Stimulated activated naive CD8-positive, alpha-beta T cell treated with anti-CD3 and anti-CD28 coated beads, Interleukin-15, Interleukin-2, amounts not matched to agents 100 ng/mL and 50 ng/mL, for 24 hours (primary cell): ENCODE measurements around the gene TNS3.
A peak's percentile ranks its signal among the peaks of the same experiment; 100 is the strongest.

ENCODE experiments used
- H3K27ac Mint-ChIP-seq: one replicate; pipeline ENCODE4 v1.8.0; 2021; ENCODE audit warnings: mild to moderate bottlenecking, mixed read lengths
- H3K27me3 Mint-ChIP-seq: one replicate; pipeline ENCODE4 v1.8.0; 2021; ENCODE audit warnings: mixed read lengths
- H3K36me3 Mint-ChIP-seq: one replicate; pipeline ENCODE4 v1.8.0; 2021; ENCODE audit warnings: low read depth, mixed read lengths
- H3K4me1 Mint-ChIP-seq: one replicate; pipeline ENCODE4 v1.8.0; 2021; ENCODE audit warnings: low read depth, mixed read lengths
- H3K4me3 Mint-ChIP-seq: one replicate; pipeline ENCODE4 v1.8.0; 2021; ENCODE audit warnings: mild to moderate bottlenecking, mixed read lengths
- H3K9me3 Mint-ChIP-seq: one replicate; pipeline ENCODE4 v1.8.0; 2021; ENCODE audit warnings: mixed read lengths

Gene TNS3

DNA sequence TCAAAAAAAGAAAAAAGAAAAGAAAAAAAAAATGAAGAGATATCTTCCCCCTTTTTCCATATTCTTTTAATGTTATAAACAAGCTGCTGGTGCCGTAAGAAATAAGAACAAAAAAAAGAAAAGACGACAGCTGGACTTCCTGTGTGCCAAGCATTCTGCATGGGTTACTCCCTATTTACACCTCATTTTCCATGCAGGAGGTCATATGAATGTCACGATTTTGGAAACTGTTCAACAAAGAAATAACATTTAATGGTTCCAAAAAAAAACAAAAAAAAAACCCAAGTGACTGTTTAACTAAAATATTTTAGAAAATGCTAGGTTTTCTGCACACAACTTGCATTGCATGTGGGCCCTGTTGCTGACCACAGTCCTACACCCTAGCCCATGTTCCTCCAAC lies 159.3 kb downstream of the TNS3 start:
- Mint-ChIP-seq H3K27ac (no peak overlapping the region), H3K27me3 (no peaks in the 10 kb centered on the region), H3K9me3 (no peaks in the 10 kb centered on the region), H3K4me1 (no peaks in the 10 kb centered on the region), H3K36me3 (no peaks in the 10 kb centered on the region), H3K4me3 (no peak overlapping the region)

DNA sequence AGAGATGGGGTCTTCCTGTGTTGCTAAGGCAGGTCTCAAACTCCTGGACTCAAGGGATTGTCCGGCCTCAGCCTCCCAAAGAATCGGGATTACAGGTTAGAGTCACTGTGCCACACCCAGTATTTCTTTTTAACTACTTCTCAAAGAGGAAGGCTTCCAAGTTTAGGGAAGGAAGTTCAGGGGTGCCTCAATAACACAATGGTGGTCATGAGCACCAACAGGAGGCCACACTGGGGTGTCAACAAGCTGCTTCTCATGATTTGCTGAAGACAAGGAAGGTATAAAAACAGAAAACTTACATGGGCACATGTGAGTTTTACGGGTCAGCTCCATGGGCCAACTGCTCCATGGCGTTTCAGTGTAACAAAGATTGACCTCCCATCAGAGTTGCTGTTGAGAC lies 160.5 kb downstream of the TNS3 start:
- Mint-ChIP-seq H3K27ac (no peak overlapping the region), H3K4me1 (no peaks in the 10 kb centered on the region), H3K9me3 (no peaks in the 10 kb centered on the region), H3K36me3 (no peaks in the 10 kb centered on the region), H3K4me3 (no peak overlapping the region), H3K27me3 (no peaks in the 10 kb centered on the region)

DNA sequence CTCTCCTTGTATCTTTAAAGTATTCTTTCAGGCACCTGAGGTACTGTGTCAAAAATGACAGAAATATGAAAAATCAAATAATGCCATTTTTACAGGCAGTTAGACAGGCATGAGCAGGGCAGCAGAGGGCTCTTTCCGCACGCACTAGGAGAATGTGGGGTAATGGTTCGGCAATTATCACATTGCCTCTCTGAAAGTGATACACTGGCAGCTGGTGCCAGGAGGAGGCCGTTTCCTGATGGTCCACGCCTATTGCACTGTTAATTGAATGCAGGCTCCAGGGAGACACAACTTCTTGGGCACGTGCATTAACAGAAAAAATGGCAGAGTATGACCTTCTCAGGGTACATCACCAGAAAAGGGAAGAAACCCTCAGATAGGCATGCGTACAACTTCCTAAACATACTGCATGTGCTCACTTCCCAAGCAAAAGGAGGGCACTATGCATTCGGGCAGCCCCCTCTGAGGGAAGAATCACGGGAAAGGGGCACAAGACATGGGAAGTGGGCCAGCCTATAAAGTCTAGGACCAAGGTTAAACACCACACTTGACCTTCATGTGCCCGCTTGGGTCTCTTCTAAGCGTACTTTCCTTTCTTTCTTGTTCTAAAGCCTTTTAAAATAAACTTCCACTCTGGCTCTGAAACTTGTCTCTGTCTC lies 161.7 kb downstream of the TNS3 start:
- H3K27ac Mint-ChIP-seq = peak overlapping the region; percentile 21
- H3K9me3 Mint-ChIP-seq = no peaks in the 10 kb centered on the region
- H3K36me3 Mint-ChIP-seq = no peaks in the 10 kb centered on the region
- H3K4me1 Mint-ChIP-seq = no peaks in the 10 kb centered on the region
- H3K4me3 Mint-ChIP-seq = no peak overlapping the region
- no peaks in the 10 kb centered on the region for H3K27me3 Mint-ChIP-seq

DNA sequence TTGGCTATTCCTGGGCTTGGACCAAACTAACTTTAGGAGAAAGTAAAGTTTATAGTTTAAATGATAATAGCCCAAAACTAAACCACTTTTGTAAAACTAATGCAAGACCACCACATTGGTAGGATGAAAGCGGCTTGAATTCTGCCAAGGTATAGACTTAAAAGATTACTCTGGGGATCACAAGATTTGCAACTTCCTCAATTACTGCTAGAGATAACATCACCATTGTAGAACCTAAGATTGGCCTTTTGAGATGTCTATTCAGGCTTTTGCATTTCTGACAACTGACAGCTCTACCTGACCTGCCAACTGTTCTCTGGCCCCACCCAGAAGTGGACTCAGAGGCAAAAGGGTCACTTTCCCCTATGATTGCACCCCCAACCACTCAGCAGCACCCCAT lies 162.4 kb downstream of the TNS3 start:
- H3K36me3 Mint-ChIP-seq = no peaks in the 10 kb centered on the region
- H3K9me3 Mint-ChIP-seq = no peaks in the 10 kb centered on the region
- no peak overlapping the region for H3K27ac Mint-ChIP-seq
- H3K4me3 Mint-ChIP-seq = no peak overlapping the region
- H3K4me1 Mint-ChIP-seq = no peaks in the 10 kb centered on the region
- H3K27me3 Mint-ChIP-seq = no peaks in the 10 kb centered on the region

DNA sequence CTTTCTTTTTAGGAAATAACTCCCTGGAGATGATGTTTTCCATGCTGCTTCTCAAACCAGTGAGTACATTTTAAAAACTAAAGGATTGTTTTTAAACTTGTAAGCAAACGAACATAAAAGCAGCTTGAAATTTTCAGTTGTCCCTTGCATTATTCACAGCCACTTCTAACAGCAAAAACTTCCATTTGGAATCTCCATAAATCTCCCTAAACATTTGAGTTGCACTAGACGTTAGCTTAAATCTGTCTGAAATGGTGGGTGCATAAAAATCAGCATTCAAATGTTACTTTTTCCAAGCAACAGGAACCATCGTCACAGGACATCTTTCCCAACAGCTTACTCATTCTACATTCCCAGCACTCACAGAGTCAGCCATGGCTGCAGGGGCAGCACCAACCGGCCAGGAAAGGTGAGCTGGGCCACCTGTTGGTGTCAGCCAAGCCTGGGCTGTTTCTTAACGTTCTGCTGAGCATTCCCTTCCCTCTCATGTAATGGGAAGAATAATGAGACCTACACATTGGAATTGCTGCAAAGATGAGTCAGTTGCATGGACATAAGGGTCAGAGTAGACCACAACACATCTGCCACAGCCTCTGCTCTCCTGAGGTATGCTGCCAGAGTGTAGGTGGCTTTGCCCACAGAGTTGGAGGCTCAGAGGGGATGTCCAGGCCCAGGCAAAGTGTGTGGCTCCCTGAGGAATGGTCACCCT lies 163.2 kb downstream of the TNS3 start:
- no peaks in the 10 kb centered on the region for H3K4me1 Mint-ChIP-seq

DNA sequence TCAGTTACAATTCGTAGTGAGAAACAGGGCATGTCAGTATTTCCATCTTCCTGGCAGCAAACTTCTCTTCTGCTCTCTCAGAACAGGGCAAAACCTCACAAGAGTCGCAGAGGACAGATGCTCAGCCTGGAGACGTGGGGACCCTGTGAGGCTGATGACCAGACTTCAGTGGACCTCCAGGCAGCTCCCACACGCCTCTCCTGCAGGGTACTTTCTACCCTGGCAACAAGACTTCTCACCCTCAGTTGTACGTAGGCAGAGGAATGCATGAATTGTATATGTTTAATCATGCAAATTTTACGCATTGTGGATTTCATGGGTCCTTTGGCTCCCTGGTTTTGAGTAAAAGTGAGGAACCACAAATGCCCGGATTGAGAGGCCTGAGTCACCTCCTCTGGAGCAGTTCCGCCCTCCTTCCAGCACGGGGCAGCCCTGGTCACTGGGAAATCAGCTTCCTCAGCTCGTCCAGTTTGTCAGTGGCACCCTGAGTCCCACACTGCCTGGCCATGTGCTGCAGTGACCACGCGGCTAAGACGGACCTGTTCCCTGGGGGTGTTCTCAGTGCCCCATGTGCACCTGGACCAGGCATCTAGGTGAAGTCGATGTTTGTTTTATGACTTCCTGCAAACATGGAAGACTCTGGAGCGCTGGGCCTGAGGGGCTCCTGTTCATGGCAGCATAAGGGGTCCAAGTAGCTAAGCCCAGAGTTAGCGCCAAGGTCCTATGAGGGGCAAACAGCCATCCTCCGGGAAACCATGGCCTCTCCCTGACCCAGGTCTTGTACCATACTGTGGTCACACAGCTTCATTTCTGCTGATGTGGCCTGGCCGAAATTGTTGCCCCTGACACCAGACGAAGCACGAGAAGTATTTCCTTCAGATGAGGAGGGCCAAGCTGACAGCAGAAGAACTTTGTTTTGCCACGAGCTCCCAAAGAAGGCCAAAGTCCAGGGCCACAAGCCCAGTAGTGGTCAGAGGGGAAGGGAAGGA lies 165.1 kb downstream of the TNS3 start:
- Mint-ChIP-seq H3K4me1 (no peaks in the 10 kb centered on the region), H3K36me3 (no peaks in the 10 kb centered on the region), H3K27me3 (no peaks in the 10 kb centered on the region), H3K27ac (no peak overlapping the region), H3K9me3 (no peaks in the 10 kb centered on the region), H3K4me3 (no peak overlapping the region)

More for the DNA sequence above, 163.2 kb downstream of the TNS3 start:
- Mint-ChIP-seq H3K36me3 (no peaks in the 10 kb centered on the region), H3K9me3 (no peaks in the 10 kb centered on the region), H3K27me3 (no peaks in the 10 kb centered on the region), H3K27ac (no peak overlapping the region), H3K4me3 (no peak overlapping the region)

DNA sequence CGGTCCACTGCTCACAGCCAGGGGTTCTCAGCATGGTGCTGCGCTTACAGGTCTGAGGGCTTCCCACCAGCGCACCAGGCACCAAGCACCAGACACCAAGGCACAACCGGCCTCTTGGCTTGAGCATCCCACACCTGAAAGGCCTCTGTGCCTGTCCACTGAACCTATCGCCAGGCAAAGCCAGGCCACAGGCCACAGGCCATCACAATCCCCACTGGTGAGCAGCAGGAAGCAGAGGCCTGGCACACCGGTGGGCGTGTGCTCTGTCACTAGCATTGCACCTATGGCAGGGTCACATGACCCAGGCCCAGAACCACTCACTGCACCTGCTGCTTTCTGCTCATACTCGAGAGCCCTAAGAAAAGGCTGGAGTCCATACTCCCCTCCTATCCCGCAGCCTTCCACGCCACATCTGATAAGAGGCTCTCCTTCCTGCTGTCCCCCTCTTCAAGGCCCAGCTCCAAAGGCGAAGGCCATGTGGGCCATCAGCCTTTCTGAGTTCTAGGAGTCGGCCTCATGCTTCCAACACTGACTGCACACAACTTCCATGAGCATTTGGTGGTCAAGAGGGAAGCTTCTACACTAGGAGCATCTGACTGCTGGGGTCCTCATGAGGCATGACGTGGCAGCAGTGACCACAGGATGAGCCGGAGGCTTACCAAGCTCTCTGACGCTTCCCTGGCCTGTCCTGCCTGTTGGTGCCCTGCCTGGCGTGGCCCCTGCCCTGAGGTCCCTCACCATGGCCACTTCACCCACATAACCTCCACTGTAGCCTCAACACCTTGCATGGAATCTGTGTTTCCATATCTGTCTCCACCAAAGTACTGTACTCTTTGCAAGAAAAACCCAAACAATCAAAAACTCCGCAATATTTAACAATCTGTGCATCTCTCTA lies 166.3 kb downstream of the TNS3 start:
- H3K4me1 Mint-ChIP-seq = no peaks in the 10 kb centered on the region
- H3K4me3 Mint-ChIP-seq = no peak overlapping the region
- no peaks in the 10 kb centered on the region for H3K36me3 Mint-ChIP-seq
- no peaks in the 10 kb centered on the region for H3K27me3 Mint-ChIP-seq
- no peaks in the 10 kb centered on the region for H3K9me3 Mint-ChIP-seq
- H3K27ac Mint-ChIP-seq = no peak overlapping the region

DNA sequence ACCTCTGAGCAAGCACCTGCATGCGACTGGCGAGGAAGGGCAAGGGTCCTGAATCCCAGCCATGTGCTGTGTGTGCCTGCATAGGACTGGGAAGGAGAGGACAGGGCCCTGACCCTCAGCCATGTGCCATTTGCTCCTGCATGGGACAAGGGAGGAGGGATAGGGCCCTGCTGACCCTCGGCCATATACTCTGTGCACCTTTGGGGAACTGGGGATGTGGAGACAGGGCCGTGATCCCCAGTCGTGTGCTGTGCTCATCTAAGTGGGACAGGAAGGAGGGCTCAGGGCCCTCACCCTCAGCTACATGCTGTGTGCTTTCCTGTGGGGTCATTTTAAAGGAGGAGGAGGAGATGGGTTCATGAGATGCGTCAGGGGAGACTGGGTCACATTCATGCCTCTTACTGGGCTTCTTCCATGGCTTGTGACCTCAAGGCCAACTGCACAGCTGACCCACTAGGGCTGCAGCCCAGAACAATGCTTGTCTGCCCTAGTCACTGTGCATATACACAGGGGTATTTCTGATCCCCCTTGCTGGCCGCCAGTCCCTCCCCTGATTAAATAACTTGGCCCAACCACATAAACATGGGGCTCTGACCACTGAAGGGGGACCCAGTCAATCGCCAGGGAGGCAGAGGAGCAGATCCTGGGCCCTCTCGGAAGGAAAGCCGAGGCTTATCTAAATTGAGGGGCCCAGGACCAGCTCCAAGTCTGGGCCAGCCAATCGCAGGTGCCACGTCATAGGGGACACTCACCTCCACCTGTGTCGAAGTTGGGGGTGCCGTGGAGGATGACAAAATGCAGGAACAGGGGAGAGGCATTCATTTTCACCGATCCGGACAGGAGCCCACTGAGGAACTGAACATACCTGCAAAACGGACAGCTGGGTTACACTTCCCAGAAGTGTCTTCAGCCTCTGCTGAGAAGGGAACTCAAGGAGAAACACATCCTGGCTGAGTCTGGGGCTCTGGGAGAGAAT lies 167.3 kb downstream of the TNS3 start:
- Mint-ChIP-seq H3K27me3 (no peaks in the 10 kb centered on the region), H3K4me3 (no peak overlapping the region), H3K36me3 (no peaks in the 10 kb centered on the region), H3K27ac (no peak overlapping the region), H3K4me1 (no peaks in the 10 kb centered on the region), H3K9me3 (no peaks in the 10 kb centered on the region)

DNA sequence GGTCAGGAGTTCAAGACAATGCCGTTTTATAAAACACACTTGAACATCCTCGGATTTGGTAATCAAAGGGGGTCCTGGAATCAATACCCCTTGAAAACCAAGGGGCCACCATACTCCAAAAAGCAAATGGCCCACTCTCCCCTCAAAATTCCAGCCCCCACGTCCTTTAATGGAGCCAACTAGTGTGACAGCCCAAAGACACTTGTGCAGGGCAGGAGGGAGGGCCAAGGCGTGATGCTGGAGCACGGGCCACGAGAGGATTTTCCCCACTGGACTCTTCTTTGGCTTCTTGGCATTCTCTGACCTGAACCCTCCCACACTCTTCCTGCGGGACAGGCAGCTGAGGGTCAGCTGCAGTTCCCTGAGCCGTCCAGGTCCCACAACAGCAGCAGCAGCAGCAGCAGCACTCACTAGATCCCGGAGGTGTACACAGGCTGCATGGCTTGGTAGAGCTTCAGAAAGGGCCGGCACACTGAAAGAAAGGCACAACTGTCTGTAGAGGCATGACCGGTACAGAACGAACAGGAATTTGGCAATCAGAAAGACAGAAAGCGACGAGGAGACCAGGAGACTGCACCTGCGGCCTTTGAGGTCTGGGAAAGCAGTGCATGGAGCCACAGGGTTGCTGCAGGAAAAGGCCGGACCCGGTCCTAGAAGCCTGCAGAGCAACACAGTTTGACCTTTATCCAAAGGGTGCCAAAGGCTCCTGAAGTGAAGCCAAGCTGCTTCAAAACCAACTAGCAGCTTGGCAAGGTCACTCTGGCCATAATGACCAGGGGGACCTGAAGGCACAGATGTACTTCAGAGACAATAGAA lies 168.2 kb downstream of the TNS3 start:
- Mint-ChIP-seq H3K36me3 (no peaks in the 10 kb centered on the region), H3K4me1 (no peaks in the 10 kb centered on the region), H3K27ac (no peak overlapping the region), H3K4me3 (no peak overlapping the region), H3K9me3 (no peaks in the 10 kb centered on the region), H3K27me3 (no peaks in the 10 kb centered on the region)

DNA sequence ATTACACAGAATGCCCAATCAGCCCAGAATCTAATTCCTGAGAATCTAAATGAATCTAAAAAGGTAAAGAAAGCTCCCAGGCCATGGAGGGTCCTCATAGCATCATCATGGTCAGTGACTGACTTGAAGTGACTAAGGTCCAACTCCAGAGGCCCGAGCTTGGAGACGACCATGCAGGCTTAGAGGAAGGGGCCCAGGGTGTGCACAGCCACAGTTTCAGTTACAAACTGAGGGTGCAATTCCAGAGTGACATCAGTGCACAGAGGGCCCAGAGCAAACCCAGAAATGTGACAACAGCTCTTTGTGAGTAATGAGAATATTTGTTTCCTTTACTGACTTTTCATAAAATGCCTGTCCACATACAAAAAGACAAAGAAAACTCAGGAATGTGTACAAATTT lies 170.0 kb downstream of the TNS3 start:
- Mint-ChIP-seq H3K9me3 (no peaks in the 10 kb centered on the region), H3K36me3 (no peaks in the 10 kb centered on the region), H3K27ac (no peak overlapping the region), H3K4me3 (no peak overlapping the region), H3K27me3 (no peaks in the 10 kb centered on the region), H3K4me1 (no peaks in the 10 kb centered on the region)

DNA sequence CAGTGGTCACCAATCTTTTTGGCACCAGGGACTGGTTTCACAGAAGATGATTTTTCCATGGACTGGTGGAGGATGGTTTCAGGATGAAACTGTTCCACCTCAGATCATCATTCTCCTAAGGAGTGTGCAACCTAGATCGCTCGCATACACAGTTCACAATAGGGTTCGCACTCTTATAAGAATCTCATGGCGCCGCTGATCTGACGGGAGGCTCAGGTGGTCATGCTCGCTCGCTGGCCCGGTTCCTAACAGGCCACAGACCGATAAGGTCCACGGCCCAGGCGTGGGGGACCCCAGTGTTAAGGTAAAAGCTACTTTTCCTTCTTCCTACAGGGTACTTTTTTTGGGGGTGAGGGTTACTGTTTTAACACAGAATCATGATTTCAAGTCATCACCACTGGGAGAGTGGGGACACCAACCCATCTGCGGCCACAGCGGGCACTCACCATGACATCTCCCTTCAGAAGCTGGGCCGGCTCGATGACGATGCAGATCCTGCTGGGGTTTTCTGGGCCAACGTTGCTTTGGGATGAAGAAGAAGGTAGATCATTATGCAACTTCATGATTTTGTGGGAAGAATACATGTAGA lies 170.5 kb downstream of the TNS3 start:
- H3K9me3 Mint-ChIP-seq = no peaks in the 10 kb centered on the region
- no peak overlapping the region for H3K27ac Mint-ChIP-seq
- H3K36me3 Mint-ChIP-seq = no peaks in the 10 kb centered on the region
- H3K4me1 Mint-ChIP-seq = no peaks in the 10 kb centered on the region
- no peak overlapping the region for H3K4me3 Mint-ChIP-seq
- no peaks in the 10 kb centered on the region for H3K27me3 Mint-ChIP-seq

DNA sequence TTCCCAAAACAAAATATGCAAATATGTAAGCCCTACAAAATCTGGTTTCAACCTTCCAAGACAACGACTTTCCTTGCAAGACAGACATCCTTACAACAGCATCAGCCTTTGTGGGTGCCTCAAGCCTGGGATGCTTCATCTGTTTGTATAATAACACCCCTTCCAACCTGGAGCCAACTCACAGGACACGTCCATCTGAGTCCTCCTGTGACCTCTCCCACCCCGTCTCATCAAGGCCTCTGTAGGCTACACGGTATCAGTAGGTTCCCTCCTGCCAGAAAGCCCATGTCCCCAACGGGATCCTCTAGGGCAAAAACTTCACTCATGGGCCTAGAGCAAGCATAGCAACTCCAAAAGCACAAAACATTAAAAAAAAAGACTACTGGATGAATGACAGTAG lies 173.2 kb downstream of the TNS3 start:
- Mint-ChIP-seq H3K27me3 (no peaks in the 10 kb centered on the region), H3K36me3 (no peaks in the 10 kb centered on the region), H3K4me3 (no peak overlapping the region), H3K4me1 (peaks cover 6% of the 10 kb centered on the region), H3K9me3 (no peaks in the 10 kb centered on the region), H3K27ac (no peak overlapping the region)
